ENCODE results near the gene RNF14.
"Not testable (repeated sequence)": the region's sequence is repeated elsewhere in the genome, so short reads cannot be mapped to it uniquely, and the experiment has no call there.

Gene RNF14

GRCh38 chr5:142017832-142018427, 49.0 kb downstream of the RNF14 start:
- peak; percentile 77 for DNase-seq

- DNase-seq = no peak
These were observed 51.3 kb downstream of the RNF14 start for GRCh38 chr5:142020122-142020659.

DNA sequence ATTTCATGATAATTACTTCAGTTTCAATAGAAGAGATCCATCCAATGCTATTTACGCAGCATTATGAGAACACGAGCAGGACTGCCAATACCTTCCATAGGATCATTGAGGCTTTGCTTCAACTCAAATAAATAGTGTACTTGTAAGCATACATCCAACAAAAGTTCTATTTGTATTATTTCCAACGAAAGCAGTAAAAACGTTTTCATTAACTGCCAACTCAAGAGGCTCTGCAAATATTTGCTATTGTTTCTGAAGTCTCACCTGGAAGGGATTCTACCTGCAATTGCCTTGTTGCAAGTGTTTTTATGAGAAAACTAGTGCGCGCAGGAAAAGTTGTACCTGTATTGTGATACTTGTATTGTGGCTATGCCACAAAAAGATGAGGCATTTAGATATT, 54.9 kb downstream of the RNF14 start:
- DNase-seq = no peak

- peak; percentile 78 for DNase-seq
These were observed 55.9 kb downstream of the RNF14 start for GRCh38 chr5:142024771-142025304.

DNA sequence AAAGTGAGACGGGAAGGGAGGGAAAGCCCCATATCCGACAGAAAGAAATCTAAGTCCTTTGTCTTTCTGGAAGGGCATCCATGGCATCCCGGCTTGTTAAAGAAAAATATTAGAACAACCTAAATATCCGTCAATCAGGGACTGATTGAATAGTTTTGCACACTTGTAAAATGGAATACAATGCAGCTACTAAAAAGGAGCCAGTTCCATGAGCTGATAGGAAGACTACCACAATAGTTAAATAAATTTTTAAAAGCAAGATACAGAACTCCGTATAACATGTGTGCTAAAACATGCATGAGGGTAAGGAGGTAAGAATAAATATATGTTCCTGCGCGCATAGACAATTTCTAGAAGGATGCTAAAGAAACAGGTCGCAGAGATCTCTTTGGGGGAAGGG, 56.7 kb downstream of the RNF14 start:
- no peak for DNase-seq

GRCh38 chr5:142032150-142032549, 63.2 kb downstream of the RNF14 start:
- no peak for DNase-seq

DNA sequence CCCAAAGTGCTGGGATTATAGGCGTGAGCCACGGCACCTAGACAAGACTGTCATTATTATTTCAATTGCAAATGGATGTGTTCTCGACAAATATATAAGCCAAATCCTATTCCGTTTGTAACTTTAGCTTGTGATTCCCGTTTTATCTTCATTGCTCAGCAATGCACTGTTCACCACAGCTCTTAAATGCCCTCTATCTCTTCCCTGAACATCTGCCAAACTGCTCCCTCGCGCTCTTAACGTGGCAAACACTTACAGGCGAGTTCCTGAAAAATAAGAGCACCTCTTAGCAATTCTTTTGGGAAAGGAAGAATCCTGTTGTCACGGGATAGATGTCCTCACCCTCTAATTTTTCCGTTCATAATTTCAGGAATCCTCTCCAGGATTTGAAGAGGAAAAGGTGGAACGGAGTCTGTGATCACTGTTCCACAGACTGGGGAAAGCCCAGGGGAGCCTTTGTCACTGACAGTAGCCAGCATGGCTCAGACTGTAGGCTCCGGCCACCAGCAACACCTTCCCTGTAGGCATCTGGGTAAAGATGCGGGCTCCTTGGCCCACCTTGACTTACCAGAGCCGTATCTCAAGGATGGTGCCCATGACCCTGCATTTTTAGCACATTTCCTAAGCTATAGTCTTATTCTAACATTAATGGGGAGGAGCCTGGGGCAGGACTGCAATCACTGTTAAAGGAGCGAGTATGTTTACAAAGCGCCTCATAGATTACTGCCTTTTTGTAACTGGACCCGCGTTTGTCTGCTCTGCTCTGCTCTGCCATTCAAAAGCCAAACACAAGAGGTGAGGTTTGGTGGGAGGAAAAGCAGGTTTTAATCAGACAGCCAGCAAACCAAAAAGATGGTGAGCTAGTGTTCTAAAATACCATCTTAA, 64.1 kb downstream of the RNF14 start:
- DNase-seq = no peak

DNA sequence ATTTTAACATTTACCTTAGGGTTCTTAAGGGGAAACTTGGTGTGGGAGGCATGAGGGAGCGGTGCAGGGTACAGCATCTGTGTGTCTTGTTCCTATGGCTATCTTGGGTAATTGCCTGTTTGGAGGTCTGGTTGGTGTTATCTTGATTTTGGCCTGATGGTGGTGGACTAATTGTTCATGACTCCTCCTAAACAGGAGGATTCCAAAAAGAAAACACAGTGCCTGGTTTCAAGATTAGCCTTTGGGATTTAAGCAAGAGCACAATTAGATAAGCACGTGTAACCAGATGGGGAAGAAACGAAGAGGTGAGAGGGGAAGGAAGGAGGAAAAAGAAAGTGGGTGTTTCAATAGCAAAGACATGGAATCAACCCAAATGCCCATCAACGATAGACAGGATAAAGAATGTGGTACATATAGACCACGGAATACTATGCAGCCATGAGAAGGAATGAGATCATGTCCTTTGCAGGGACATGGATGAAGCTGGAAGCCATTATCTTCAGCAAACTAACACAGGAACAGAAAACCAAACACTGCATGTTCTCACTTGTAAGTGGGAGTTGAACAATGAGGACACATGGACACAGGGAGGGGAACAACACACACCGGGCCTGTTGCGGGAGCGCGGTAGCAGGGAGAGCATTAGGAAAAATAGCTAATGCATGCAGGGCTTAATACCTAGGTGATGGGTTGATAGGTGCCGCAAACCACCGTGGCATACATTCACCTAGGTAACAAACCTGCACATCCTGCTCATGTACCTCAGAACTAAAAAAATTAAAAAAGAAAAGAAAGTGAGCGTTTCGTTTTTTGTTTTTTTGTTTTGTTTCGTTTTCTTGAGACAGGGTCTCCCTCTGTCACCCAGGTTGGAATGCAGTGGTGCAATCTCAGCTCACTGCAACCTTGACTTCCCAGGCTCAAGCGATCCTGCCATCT, 65.0 kb downstream of the RNF14 start:
- not testable (repeated sequence) for DNase-seq

GRCh38 chr5:142034994-142035393, 66.1 kb downstream of the RNF14 start:
- no peak for DNase-seq

DNA sequence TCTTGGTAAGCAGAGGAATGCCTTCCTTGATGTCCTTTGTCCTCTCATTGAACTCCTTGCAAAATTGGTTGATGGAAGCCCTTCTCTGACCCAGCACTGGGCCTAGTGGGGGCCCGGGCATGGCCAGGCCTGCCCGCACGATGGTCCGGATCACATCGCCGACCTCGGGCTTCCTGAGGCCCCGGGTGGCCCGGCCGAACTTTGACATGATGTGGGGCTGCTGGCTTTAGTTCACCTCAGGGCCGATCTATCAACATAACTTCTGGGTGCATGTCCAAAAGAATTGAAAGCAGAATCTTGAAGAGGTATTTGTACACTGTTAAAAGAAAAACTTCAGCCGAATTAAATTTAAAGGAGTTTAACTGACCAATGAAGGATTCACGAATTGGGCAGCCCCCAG, 68.0 kb downstream of the RNF14 start:
- DNase-seq = no peak

DNA sequence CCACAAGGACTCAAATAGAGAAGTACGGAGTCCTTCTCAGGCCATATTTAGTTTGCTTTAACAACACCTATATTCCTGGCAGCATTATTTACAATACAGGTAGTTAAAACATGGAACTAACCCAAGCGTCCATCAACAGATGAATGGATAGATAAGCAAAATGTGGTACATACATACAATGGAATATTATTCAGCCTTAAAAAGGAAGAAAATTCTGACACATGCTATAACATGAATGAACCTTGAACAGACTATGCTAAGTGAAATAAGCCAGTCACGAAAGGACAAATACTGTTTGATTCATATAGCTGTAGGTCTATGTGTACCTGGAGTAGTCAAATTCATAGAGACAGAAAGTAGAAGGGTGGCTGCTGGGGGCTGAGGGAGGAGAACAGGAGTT, 68.7 kb downstream of the RNF14 start:
- not testable (repeated sequence) for DNase-seq

- no peak for DNase-seq
These were observed 69.8 kb downstream of the RNF14 start for GRCh38 chr5:142038735-142039134.

Measured in fibroblast of upper back skin (primary cell).